ENCODE measurements around the gene HNRNPAB.

GRCh38 chr5:178218827-178219226 is 14.5 kb downstream of the HNRNPAB start:
- no peak for TF ChIP-seq CTCF (IDR thresholded peaks at IDR 0.05 in 4 of 5, conservative IDR thresholded peaks at IDR 0.05 in 1 of 5)
- TF ChIP-seq POLR2A (IDR thresholded peaks at IDR 0.05) = no peak
